ENCODE results near the gene MGST1. TPM values are rescaled to one million over a fixed set of nuclear protein-coding genes. Genes with fewer than 3 reads are reported as not detected.
"Not testable (repeated sequence)": the region's sequence is repeated elsewhere in the genome, so short reads cannot be mapped to it uniquely, and the experiment has no call there.

The MGST1 gene
- total RNA-seq, 1 donor from 2014 or later = 1.4 TPM

- Mint-ChIP-seq H3K27me3 (ENCODE audit: low read depth) (no peaks in the 10 kb centered on the region), H3K27ac (no peak overlapping the region), H3K4me3 (ENCODE audit: low read depth) (no peak overlapping the region), H3K9me3 (no peaks in the 10 kb centered on the region), H3K4me1 (ENCODE audit: low read depth) (no peaks in the 10 kb centered on the region), H3K36me3 (ENCODE audit: low read depth) (no peaks in the 10 kb centered on the region)
- intact Hi-C loops (cut with micrococcal nuclease) = no loop called here
- DNase-seq (ENCODE audit: low spot score) = no peak
Measured at GRCh38 chr12:16361142-16361783, 13.8 kb downstream of the MGST1 start.

GRCh38 chr12:16362550-16362949 lies 15.1 kb downstream of the MGST1 start:
- Mint-ChIP-seq H3K9me3 (no peaks in the 10 kb centered on the region), H3K4me3 (ENCODE audit: low read depth) (no peak overlapping the region), H3K27ac (no peak overlapping the region), H3K36me3 (ENCODE audit: low read depth) (no peaks in the 10 kb centered on the region), H3K4me1 (ENCODE audit: low read depth) (no peaks in the 10 kb centered on the region), H3K27me3 (ENCODE audit: low read depth) (no peaks in the 10 kb centered on the region)
- no peak for DNase-seq (ENCODE audit: low spot score)
- intact Hi-C loops (cut with micrococcal nuclease) = no loop called here

GRCh38 chr12:16369156-16369555 lies 21.7 kb downstream of the MGST1 start:
- no peaks in the 10 kb centered on the region for H3K36me3 Mint-ChIP-seq (ENCODE audit: low read depth)
- H3K4me3 Mint-ChIP-seq (ENCODE audit: low read depth) = no peak overlapping the region
- H3K9me3 Mint-ChIP-seq = peaks cover 3% of the 10 kb centered on the region
- H3K4me1 Mint-ChIP-seq (ENCODE audit: low read depth) = no peaks in the 10 kb centered on the region
- no peak for DNase-seq (ENCODE audit: low spot score)
- intact Hi-C loops (cut with micrococcal nuclease) = no loop called here
- H3K27ac Mint-ChIP-seq = no peak overlapping the region
- H3K27me3 Mint-ChIP-seq (ENCODE audit: low read depth) = no peaks in the 10 kb centered on the region

- no peak overlapping the region for H3K4me3 Mint-ChIP-seq (ENCODE audit: low read depth)
- no peak for DNase-seq (ENCODE audit: low spot score)
- H3K27ac Mint-ChIP-seq = no peak overlapping the region
- H3K9me3 Mint-ChIP-seq = peaks cover 3% of the 10 kb centered on the region
- intact Hi-C loops (cut with micrococcal nuclease) = no loop called here
- no peaks in the 10 kb centered on the region for H3K4me1 Mint-ChIP-seq (ENCODE audit: low read depth)
- H3K36me3 Mint-ChIP-seq (ENCODE audit: low read depth) = no peaks in the 10 kb centered on the region
- no peaks in the 10 kb centered on the region for H3K27me3 Mint-ChIP-seq (ENCODE audit: low read depth)
Measured at GRCh38 chr12:16370096-16370495, 22.7 kb downstream of the MGST1 start.

- H3K27ac Mint-ChIP-seq; H3K27me3 Mint-ChIP-seq (ENCODE audit: low read depth); H3K4me1 Mint-ChIP-seq (ENCODE audit: low read depth); DNase-seq (ENCODE audit: low spot score); H3K36me3 Mint-ChIP-seq (ENCODE audit: low read depth); intact Hi-C loops (cut with micrococcal nuclease); H3K4me3 Mint-ChIP-seq (ENCODE audit: low read depth): not testable (repeated sequence)
- H3K9me3 Mint-ChIP-seq = peaks cover 17% of the 10 kb centered on the region
Measured at GRCh38 chr12:16382652-16383312, 35.3 kb downstream of the MGST1 start.

GRCh38 chr12:16384732-16385131 lies 37.3 kb downstream of the MGST1 start:
- peaks cover 14% of the 10 kb centered on the region for H3K9me3 Mint-ChIP-seq
- H3K4me1 Mint-ChIP-seq (ENCODE audit: low read depth) = no peaks in the 10 kb centered on the region
- H3K4me3 Mint-ChIP-seq (ENCODE audit: low read depth) = no peak overlapping the region

GRCh38 chr12:16385782-16386646 lies 38.6 kb downstream of the MGST1 start:
- Mint-ChIP-seq H3K36me3 (ENCODE audit: low read depth) (no peaks in the 10 kb centered on the region), H3K27ac (no peak overlapping the region), H3K4me1 (ENCODE audit: low read depth) (no peaks in the 10 kb centered on the region), H3K9me3 (peaks cover 18% of the 10 kb centered on the region), H3K27me3 (ENCODE audit: low read depth) (no peaks in the 10 kb centered on the region), H3K4me3 (ENCODE audit: low read depth) (no peak overlapping the region)
- intact Hi-C loops (cut with micrococcal nuclease) = no loop called here
- DNase-seq (ENCODE audit: low spot score) = no peak

More at GRCh38 chr12:16384732-16385131, 37.3 kb downstream of the MGST1 start:
- DNase-seq (ENCODE audit: low spot score) = no peak
- Mint-ChIP-seq H3K27ac (no peak overlapping the region), H3K36me3 (ENCODE audit: low read depth) (no peaks in the 10 kb centered on the region), H3K27me3 (ENCODE audit: low read depth) (no peaks in the 10 kb centered on the region)
- intact Hi-C loops (cut with micrococcal nuclease) = no loop called here

GRCh38 chr12:16387919-16388318 lies 40.5 kb downstream of the MGST1 start:
- intact Hi-C loops (cut with micrococcal nuclease) = no loop called here
- Mint-ChIP-seq H3K4me3 (ENCODE audit: low read depth) (no peak overlapping the region), H3K9me3 (peaks cover 24% of the 10 kb centered on the region), H3K27ac (no peak overlapping the region), H3K4me1 (ENCODE audit: low read depth) (no peaks in the 10 kb centered on the region), H3K27me3 (ENCODE audit: low read depth) (no peaks in the 10 kb centered on the region), H3K36me3 (ENCODE audit: low read depth) (no peaks in the 10 kb centered on the region)
- DNase-seq (ENCODE audit: low spot score) = no peak

- DNase-seq (ENCODE audit: low spot score) = no peak
- Mint-ChIP-seq H3K4me3 (ENCODE audit: low read depth) (no peak overlapping the region), H3K9me3 (peaks cover 19% of the 10 kb centered on the region), H3K36me3 (ENCODE audit: low read depth) (no peaks in the 10 kb centered on the region), H3K4me1 (ENCODE audit: low read depth) (no peaks in the 10 kb centered on the region), H3K27ac (no peak overlapping the region), H3K27me3 (ENCODE audit: low read depth) (no peaks in the 10 kb centered on the region)
- intact Hi-C loops (cut with micrococcal nuclease) = no loop called here
Measured at GRCh38 chr12:16389594-16389993, 42.1 kb downstream of the MGST1 start.

GRCh38 chr12:16392846-16393535 lies 45.5 kb downstream of the MGST1 start:
- no peaks in the 10 kb centered on the region for H3K36me3 Mint-ChIP-seq (ENCODE audit: low read depth)
- H3K27ac Mint-ChIP-seq = no peak overlapping the region
- H3K9me3 Mint-ChIP-seq = peaks cover 32% of the 10 kb centered on the region
- H3K4me1 Mint-ChIP-seq (ENCODE audit: low read depth) = no peaks in the 10 kb centered on the region
- H3K27me3 Mint-ChIP-seq (ENCODE audit: low read depth) = no peaks in the 10 kb centered on the region
- no peak for DNase-seq (ENCODE audit: low spot score)
- H3K4me3 Mint-ChIP-seq (ENCODE audit: low read depth) = no peak overlapping the region
- intact Hi-C loops (cut with micrococcal nuclease) = no loop called here

GRCh38 chr12:16399101-16399500 lies 51.7 kb downstream of the MGST1 start:
- H3K36me3 Mint-ChIP-seq (ENCODE audit: low read depth) = no peaks in the 10 kb centered on the region
- no peak for DNase-seq (ENCODE audit: low spot score)
- H3K27me3 Mint-ChIP-seq (ENCODE audit: low read depth) = no peaks in the 10 kb centered on the region
- H3K9me3 Mint-ChIP-seq = peaks cover 26% of the 10 kb centered on the region
- no peak overlapping the region for H3K27ac Mint-ChIP-seq
- H3K4me1 Mint-ChIP-seq (ENCODE audit: low read depth) = no peaks in the 10 kb centered on the region
- intact Hi-C loops (cut with micrococcal nuclease) = no loop called here
- H3K4me3 Mint-ChIP-seq (ENCODE audit: low read depth) = no peak overlapping the region

GRCh38 chr12:16401835-16402234 lies 54.4 kb downstream of the MGST1 start:
- H3K27me3 Mint-ChIP-seq (ENCODE audit: low read depth); intact Hi-C loops (cut with micrococcal nuclease); H3K27ac Mint-ChIP-seq; H3K4me1 Mint-ChIP-seq (ENCODE audit: low read depth); DNase-seq (ENCODE audit: low spot score); H3K36me3 Mint-ChIP-seq (ENCODE audit: low read depth); H3K4me3 Mint-ChIP-seq (ENCODE audit: low read depth): not testable (repeated sequence)
- peaks cover 35% of the 10 kb centered on the region for H3K9me3 Mint-ChIP-seq

All from activated T-helper 2 cell treated with anti-CD3 and anti-CD28 coated beads, Interferon-gamma antibody, Interleukin-2, Interleukin-4, amounts not matched to agents 10 μg/mL and 5 μg/mL and 100 μg/mL, durations not matched to agents 14 hours and 24 hours and 36 hours (primary cell).